Heart left ventricle (tissue), 16 donors: ENCODE data around the gene ETNK2. TPM values are rescaled to one million over a fixed set of nuclear protein-coding genes. Genes with fewer than 3 reads are reported as not detected.

Experiments
- ATAC-seq, 4 donors: fragments of 200-7000 bp; cut with Tn5 transposase; one replicate each; pipeline ENCODE4 v1.9.1; 2020 to 2022; ENCODE audit warnings: moderate library complexity in 4 of 4, mild to moderate bottlenecking in 3 of 4, moderate number of reproducible peaks in 1 of 4
- DNase-seq, 5 donors: peaks; one replicate each; pipeline ENCODE4 v3.0.0-alpha.2; 2020
- H3K27ac ChIP-seq, 12 donors: fragments of 200-600 bp; sonication (generic) in 4 of 12; one replicate each; pipeline versions ENCODE4 v1.5.0 to v1.8.0; 2016 to 2022; ENCODE audit warnings: mild to moderate bottlenecking in 2 of 12
- H3K27me3 ChIP-seq, 9 donors: fragments of 200-600 bp; sonication (generic) in 2 of 9; one replicate each; pipeline versions ENCODE4 v1.5.1 to v1.8.0; 2016 to 2022; ENCODE audit warnings: mild to moderate bottlenecking in 3 of 9
- H3K36me3 ChIP-seq, 9 donors: fragments of 200-600 bp; sonication (generic) in 2 of 9; one replicate each; pipeline versions ENCODE4 v1.5.0 to v1.8.0; 2018 to 2022; ENCODE audit warnings: mild to moderate bottlenecking in 2 of 9
- H3K4me1 ChIP-seq, 12 donors: fragments of 200-600 bp; sonication (generic) in 4 of 12; one replicate each; pipeline versions ENCODE4 v1.5.0 to v1.8.0; 2016 to 2022; ENCODE audit warnings: mild to moderate bottlenecking in 3 of 12
- H3K4me3 ChIP-seq, 12 donors: fragments of 200-600 bp; sonication (generic) in 4 of 12; one replicate each; pipeline versions ENCODE4 v1.5.0 to v1.8.0; 2017 to 2022; ENCODE audit warnings: mild to moderate bottlenecking in 9 of 12, moderate library complexity in 4 of 12
- H3K9me3 ChIP-seq, 12 donors: fragments of 200-600 bp; sonication (generic) in 4 of 12; one replicate each; pipeline versions ENCODE4 v1.5.0 to v1.8.0; 2016 to 2022; ENCODE audit warnings: mild to moderate bottlenecking in 1 of 12
- CTCF ChIP-seq, 12 donors: fragments of 200-600 bp; sonication (generic) in 4 of 12; IDR thresholded peaks; one replicate each; pipeline versions ENCODE4 v1.5.0 to v1.8.0; 2018 to 2022; ENCODE audit warnings: antibody characterized with exemption in 12 of 12, mild to moderate bottlenecking in 5 of 12
- POLR2A ChIP-seq, 2 donors: fragments of 450-650 bp; IDR thresholded peaks; one replicate each; pipeline ENCODE4 v1.6.1; 2017; ENCODE audit warnings: antibody characterized with exemption in 2 of 2, mild to moderate bottlenecking in 2 of 2, moderate library complexity in 2 of 2
- WGBS, 4 donors: extraction: QIAGEN DNeasy Blood & Tissue Kit in 2 of 4; methylation state at CpG; one replicate each; pipeline versions ENCODE4 v1.1.5 to v1.1.7; 2013 to 2018; 5-methylcytosine and 5-hydroxymethylcytosine counted together
- intact Hi-C, 10 donors: fragments of 100-400 bp; cut with DNase I; formaldehyde crosslinking; loops; one replicate each; pipeline versions ENCODE4 v1.11.1 to v1.14.2; 2022
- polyA plus RNA-seq, 2 donors: library from polyadenylated mRNA; stranded (reverse); fragments of 200-250 nt; gene quantifications; one replicate each; pipeline ENCODE4 v1.2.3, GENCODE V29; 2013
- total RNA-seq, 9 donors: library from RNA; depleted of rRNA in 2 of 9; stranded (reverse); fragments of >200 nt in 2 of 9; fragmentation: NEBNext Ultra II Directional in 3 of 9; extraction: Animal tissue kit (Norgen Biotek cat#: 25700) in 3 of 9; gene quantifications; one replicate each; pipeline versions ENCODE4 v1.1.0 to v1.2.4, GENCODE V29; 2016 to 2023
- donor health status: ischemic (EF 13 %, LVEDD 7.1; RV severe dilation, severe dysfunction).
- donor health status: healthy with polysubstance abuse.
- donor health status: DM: no; HTN: yes; CAD: no.
- donor health status: DM: no; HTN: no; CAD: no.
- donor health status: ischemic (EF 25% LVEDD 6.9; RV normal size, moderate dysfunction).
- donor health status: ischemic (EF 25% LVEDD 5.7; RV mildly dilated, moderate dysfunction).
- donor health status: healthy.
- donor health status: DM: yes; HTN: yes; CAD: no.
- donor health status: ischemic (EF 35%, LVEDD 5.7; RV mildly dilated, moderate dysfunction).
- donor health status: nonischemic (EF 11% LVEDD 7.7; RV severe dilation, severe dysfunction).
- donor health status: DM: yes; HTN: yes; CAD: no.
- donor health status: PGD.
- donor health status: ischemic (EF 29% LVEDD 5.4; RV normal size, mild dysfunction).
- donor health status: nonischemic (EF 23%, LVEDD 6.1; RV moderate dilation, normal function).

Gene ETNK2
- total and polyA plus RNA-seq, 11 donors = 1.1 to 16.3 (median 3.0) TPM

- Histone ChIP-seq H3K36me3 (no peaks in the 10 kb centered on the region), H3K27ac (peak overlapping the region in 9 of 12 donors; percentile 20 to 78 (median 64))
Measured at GRCh38 chr1:204150702-204151551, 917 bp downstream of the ETNK2 start.

GRCh38 chr1:204149635-204150565 is 1.9 kb downstream of the ETNK2 start:
- ATAC-seq = peak; percentile 19 to 49 (median 27)
- Histone ChIP-seq H3K27ac (peak overlapping the region in 1 of 12 donors; percentile 66), H3K4me1 (peaks cover 0 to 27% (median 10%) of the 10 kb centered on the region in 12 donors), H3K27me3 (peaks cover 0 to 10% (median 0%) of the 10 kb centered on the region in 9 donors), H3K4me3 (no peak overlapping the region), H3K9me3 (no peaks in the 10 kb centered on the region), H3K36me3 (no peaks in the 10 kb centered on the region)
- TF ChIP-seq POLR2A (IDR thresholded peaks at IDR 0.05) (no peak), CTCF (IDR thresholded peaks at IDR 0.05) (no peak)
- intact Hi-C loops = no loop called here
- peak in 1 of 5 donors; percentile 24 for DNase-seq
- 77 to 84% (median 82%) methylated on average over 16 of the region's 16 CpGs for WGBS, 4 donors

More at GRCh38 chr1:204150702-204151551, 917 bp downstream of the ETNK2 start:
- TF ChIP-seq CTCF (IDR thresholded peaks at IDR 0.05) = no peak
- TF ChIP-seq POLR2A (IDR thresholded peaks at IDR 0.05) = no peak
- peaks cover 0 to 10% (median 0%) of the 10 kb centered on the region in 9 donors for H3K27me3 ChIP-seq
- 30 to 59% (median 32%) methylated on average over 13 to 33 of the region's 33 CpGs for WGBS, 4 donors
- intact Hi-C loops = no loop called here
- H3K9me3 ChIP-seq = no peaks in the 10 kb centered on the region
- peaks cover 0 to 27% (median 10%) of the 10 kb centered on the region in 12 donors for H3K4me1 ChIP-seq
- H3K4me3 ChIP-seq = peak overlapping the region; percentile 42 to 89 (median 70)
- no peak for DNase-seq
- peak in 2 of 4 donors; percentile 23 to 24 for ATAC-seq

GRCh38 chr1:204149107-204149506 is 2.7 kb downstream of the ETNK2 start:
- Histone ChIP-seq H3K4me3 (no peak overlapping the region), H3K27me3 (peaks cover 0 to 10% (median 0%) of the 10 kb centered on the region in 9 donors), H3K27ac (no peak overlapping the region), H3K36me3 (no peaks in the 10 kb centered on the region), H3K4me1 (peaks cover 0 to 27% (median 10%) of the 10 kb centered on the region in 12 donors), H3K9me3 (no peaks in the 10 kb centered on the region)
- WGBS, 4 donors = 68 to 83% (median 75%) methylated on average over 2 of the region's 2 CpGs
- ATAC-seq (no peak), DNase-seq (no peak)
- intact Hi-C loops = no loop called here
- no peak for TF ChIP-seq CTCF (IDR thresholded peaks at IDR 0.05)
